Adrenal gland (tissue), 12 donors: ENCODE results near the gene DDX31. TPM values are rescaled to one million over a fixed set of nuclear protein-coding genes. Genes with fewer than 3 reads are reported as not detected.
A peak's percentile ranks its signal among the peaks of the same experiment; 100 is the strongest.

ENCODE experiments used
- DNase-seq, 7 donors: peaks; one replicate each; pipeline ENCODE4 v3.0.0-alpha.2; 2019 to 2020
- H3K27ac ChIP-seq, 5 donors: fragments of 200-600 bp; sonication (generic) in 4 of 5; 1 replicate in 3 of 5; 2 replicates in 2 of 5; pipeline versions ENCODE4 v1.5.1 to v1.8.0; 2016 to 2020; ENCODE audit warnings: mild to moderate bottlenecking in 1 of 5
- H3K27me3 ChIP-seq: fragments of 200-600 bp; 2 replicates; pipeline ENCODE4 v1.8.0; 2021
- H3K36me3 ChIP-seq, 2 donors: fragments of 200-600 bp; replicated peaks in 1 of 2; 1 replicate in 1 of 2; 2 replicates in 1 of 2; pipeline versions ENCODE4 v1.5.1 to v1.8.0; 2018 to 2022
- H3K4me1 ChIP-seq, 2 donors: fragments of 200-600 bp; replicated peaks in 1 of 2; 1 replicate in 1 of 2; 2 replicates in 1 of 2; pipeline versions ENCODE4 v1.5.1 to v1.8.0; 2018 to 2021
- H3K4me3 ChIP-seq, 4 donors: fragments of 200-600 bp; sonication (generic) in 3 of 4; one replicate each; pipeline ENCODE4 v1.5.1; 2016 to 2018
- H3K9me3 ChIP-seq, 3 donors: fragments of 200-600 bp; sonication (generic) in 1 of 3; replicated peaks in 1 of 3; 1 replicate in 2 of 3; 2 replicates in 1 of 3; pipeline versions ENCODE4 v1.5.1 to v1.8.0; 2016 to 2021
- CTCF ChIP-seq, 6 experiments: fragments of 450-650 bp in 4 of 6; fragments of 200-600 bp in 2 of 6; sonication (generic) in 1 of 6; IDR thresholded peaks; 1 replicate in 5 of 6; 2 replicates in 1 of 6; pipeline versions ENCODE4 v1.5.1 to v1.8.0; 2016 to 2021; ENCODE audit warnings: antibody characterized with exemption in 6 of 6, mild to moderate bottlenecking in 2 of 6, moderate library complexity in 1 of 6
- POLR2A ChIP-seq, 2 donors: fragments of 450-650 bp; IDR thresholded peaks; one replicate each; pipeline ENCODE4 v1.6.1; 2017; ENCODE audit warnings: antibody characterized with exemption in 2 of 2, mild to moderate bottlenecking in 2 of 2, moderate library complexity in 1 of 2
- WGBS, 4 donors: extraction: QIAGEN DNeasy Blood & Tissue Kit in 2 of 4; methylation state at CpG; one replicate each; pipeline versions ENCODE4 v1.1.5 to v1.1.7; 2013 to 2017; 5-methylcytosine and 5-hydroxymethylcytosine counted together
- intact Hi-C, 2 donors: fragments of 100-400 bp; cut with DNase I; formaldehyde crosslinking; loops; one replicate each; pipeline versions ENCODE4 v1.14.1 to v1.15.0; 2022 to 2023
- polyA plus RNA-seq, 3 donors: library from polyadenylated mRNA; stranded (reverse); fragments of 200-250 nt in 2 of 3; fragments of 350-450 nt in 1 of 3; fragmentation: Illumina TruSeq in 1 of 3; extraction: RNeasy Lipid Tissue Mini Kit (QIAGEN cat#74804) in 1 of 3; gene quantifications; one replicate each; pipeline ENCODE4 v1.2.3, GENCODE V29; 2013 to 2014
- total RNA-seq, 9 donors: library from RNA; depleted of rRNA in 4 of 9; stranded (reverse); fragments of >200 nt in 4 of 9; fragments of 120-200 nt in 1 of 9; fragmentation: NEBNext Ultra II Directional in 1 of 9; extraction: Animal tissue kit (Norgen Biotek cat#: 25700) in 1 of 9; gene quantifications; one replicate each; pipeline versions ENCODE4 v1.1.0 to v1.2.4, GENCODE V29; 2013 to 2023
- donor health status: healthy with polysubstance abuse.
- donor health status: Bipolar disorder and iron deficiency.
- donor health status: DM: yes; HTN: yes; CAD: no.
- donor health status: DM: no; HTN: no; CAD: no.
- donor health status: DM: no; HTN: no; CAD: no.
- donor health status: DM: yes; HTN: yes; CAD: no.

The DDX31 gene
- total and polyA plus RNA-seq, 12 donors, result 7.4 to 13.8 (median 9.7) TPM

GRCh38 chr9:132698989-132699388, 29.2 kb upstream of the DDX31 start:
- DNase-seq, result no peak
- H3K4me1 ChIP-seq, result no peaks in the 10 kb centered on the region
- H3K27me3 ChIP-seq, result no peaks in the 10 kb centered on the region
- 45 to 48% (median 46%) methylated on average over 4 of the region's 4 CpGs for WGBS, 4 donors
- peaks cover 0 to 4% (median 0%) of the 10 kb centered on the region in 3 donors for H3K9me3 ChIP-seq
- TF ChIP-seq POLR2A (IDR thresholded peaks at IDR 0.05) (no peak), CTCF (IDR thresholded peaks at IDR 0.05) (no peak)
- H3K36me3 ChIP-seq, result no peaks in the 10 kb centered on the region
- H3K27ac ChIP-seq, result no peak overlapping the region
- intact Hi-C loops, result no loop called here
- no peak overlapping the region for H3K4me3 ChIP-seq

GRCh38 chr9:132697230-132697629, 27.4 kb upstream of the DDX31 start:
- Histone ChIP-seq H3K36me3 (no peaks in the 10 kb centered on the region), H3K27me3 (no peaks in the 10 kb centered on the region), H3K9me3 (peaks cover 0 to 4% (median 0%) of the 10 kb centered on the region in 3 donors), H3K27ac (no peak overlapping the region), H3K4me1 (no peaks in the 10 kb centered on the region), H3K4me3 (no peak overlapping the region)
- intact Hi-C loops, result no loop called here
- TF ChIP-seq POLR2A (IDR thresholded peaks at IDR 0.05), result no peak
- no peak for TF ChIP-seq CTCF (IDR thresholded peaks at IDR 0.05)
- no peak for DNase-seq

GRCh38 chr9:132694144-132694543, 24.4 kb upstream of the DDX31 start:
- Histone ChIP-seq H3K4me1 (no peaks in the 10 kb centered on the region), H3K9me3 (peaks cover 0 to 4% (median 0%) of the 10 kb centered on the region in 3 donors), H3K36me3 (peaks cover 0 to 12% of the 10 kb centered on the region in 2 donors), H3K4me3 (no peak overlapping the region), H3K27ac (no peak overlapping the region), H3K27me3 (no peaks in the 10 kb centered on the region)
- DNase-seq, result no peak
- intact Hi-C loops, result no loop called here
- WGBS, 4 donors, result 25 to 36% (median 34%) methylated on average over 2 of the region's 2 CpGs
- TF ChIP-seq CTCF (IDR thresholded peaks at IDR 0.05), result peak in 2 of 6 experiments; percentile 9 to 26
- no peak for TF ChIP-seq POLR2A (IDR thresholded peaks at IDR 0.05)

GRCh38 chr9:132690696-132691095, 20.9 kb upstream of the DDX31 start:
- WGBS, 4 donors, result 89 to 100% (median 92%) methylated on average over 1 of the region's 1 CpG
- H3K9me3 ChIP-seq, result no peaks in the 10 kb centered on the region
- no peaks in the 10 kb centered on the region for H3K4me1 ChIP-seq
- no peak for TF ChIP-seq CTCF (IDR thresholded peaks at IDR 0.05)
- no peak for TF ChIP-seq POLR2A (IDR thresholded peaks at IDR 0.05)
- H3K27ac ChIP-seq, result no peak overlapping the region
- no peak for DNase-seq
- no peak overlapping the region for H3K4me3 ChIP-seq
- H3K27me3 ChIP-seq, result no peaks in the 10 kb centered on the region
- intact Hi-C loops, result no loop called here
- H3K36me3 ChIP-seq, result peaks cover 0 to 36% of the 10 kb centered on the region in 2 donors
